Smooth muscle cell of the coronary artery (primary cell): ENCODE measurements around the gene CDK5RAP3. TPM values are rescaled to one million over a fixed set of nuclear protein-coding genes. Genes with fewer than 3 reads are reported as not detected.

ENCODE experiments used
- total RNA-seq: library from RNA; depleted of rRNA; stranded (reverse); fragments of >200 nt; gene quantifications from 2 replicates; pipeline ENCODE4 v1.2.3, GENCODE V29; 2014; ENCODE audit warnings: low replicate concordance

Gene CDK5RAP3, protein sequence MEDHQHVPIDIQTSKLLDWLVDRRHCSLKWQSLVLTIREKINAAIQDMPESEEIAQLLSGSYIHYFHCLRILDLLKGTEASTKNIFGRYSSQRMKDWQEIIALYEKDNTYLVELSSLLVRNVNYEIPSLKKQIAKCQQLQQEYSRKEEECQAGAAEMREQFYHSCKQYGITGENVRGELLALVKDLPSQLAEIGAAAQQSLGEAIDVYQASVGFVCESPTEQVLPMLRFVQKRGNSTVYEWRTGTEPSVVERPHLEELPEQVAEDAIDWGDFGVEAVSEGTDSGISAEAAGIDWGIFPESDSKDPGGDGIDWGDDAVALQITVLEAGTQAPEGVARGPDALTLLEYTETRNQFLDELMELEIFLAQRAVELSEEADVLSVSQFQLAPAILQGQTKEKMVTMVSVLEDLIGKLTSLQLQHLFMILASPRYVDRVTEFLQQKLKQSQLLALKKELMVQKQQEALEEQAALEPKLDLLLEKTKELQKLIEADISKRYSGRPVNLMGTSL
- total RNA-seq, result 83.0 and 117 TPM in 2 replicates

DNA sequence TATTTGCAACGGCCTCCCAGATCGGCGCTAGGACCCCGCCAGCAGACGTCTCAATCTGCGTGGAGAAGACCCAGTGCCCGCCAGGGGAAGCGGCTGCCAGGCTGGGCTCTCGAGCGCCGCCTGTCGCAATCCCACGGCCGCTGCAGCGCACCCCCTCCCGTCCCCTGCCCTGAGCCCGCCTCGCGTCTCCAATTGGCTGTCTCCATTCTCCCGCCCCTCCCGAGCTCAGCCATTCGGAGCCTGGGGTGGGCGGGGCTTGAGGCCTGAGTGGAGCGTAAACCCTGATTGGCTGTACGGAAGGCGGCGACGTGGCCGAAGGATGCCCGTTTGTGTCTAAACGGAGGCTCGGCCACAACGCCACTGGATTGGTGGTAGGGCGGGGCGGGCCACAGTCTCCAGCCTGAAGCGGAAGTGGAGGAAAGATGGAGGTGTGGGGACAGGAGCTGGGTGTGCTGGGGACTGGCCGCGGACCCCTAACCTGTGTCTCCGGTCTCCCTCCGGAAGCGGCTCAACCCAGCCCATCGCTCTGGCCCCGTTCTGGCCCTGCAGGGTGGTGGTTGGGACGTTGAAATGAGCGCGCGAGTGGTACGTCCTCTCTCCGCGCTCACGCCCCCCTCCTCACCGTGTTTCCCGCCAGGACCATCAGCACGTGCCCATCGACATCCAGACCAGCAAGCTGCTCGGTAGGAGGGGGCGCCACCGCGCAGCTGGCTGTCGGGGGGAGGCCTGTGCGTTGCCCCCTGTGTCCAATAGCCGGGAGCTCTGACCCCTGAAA is at the start of gene CDK5RAP3:
Gene CDK5RAP3, plus strand, starts transcription at position 389 of the 775 bp plus-strand sequence. Its CDS starts 34 bp downstream, at position 423.

DNA sequence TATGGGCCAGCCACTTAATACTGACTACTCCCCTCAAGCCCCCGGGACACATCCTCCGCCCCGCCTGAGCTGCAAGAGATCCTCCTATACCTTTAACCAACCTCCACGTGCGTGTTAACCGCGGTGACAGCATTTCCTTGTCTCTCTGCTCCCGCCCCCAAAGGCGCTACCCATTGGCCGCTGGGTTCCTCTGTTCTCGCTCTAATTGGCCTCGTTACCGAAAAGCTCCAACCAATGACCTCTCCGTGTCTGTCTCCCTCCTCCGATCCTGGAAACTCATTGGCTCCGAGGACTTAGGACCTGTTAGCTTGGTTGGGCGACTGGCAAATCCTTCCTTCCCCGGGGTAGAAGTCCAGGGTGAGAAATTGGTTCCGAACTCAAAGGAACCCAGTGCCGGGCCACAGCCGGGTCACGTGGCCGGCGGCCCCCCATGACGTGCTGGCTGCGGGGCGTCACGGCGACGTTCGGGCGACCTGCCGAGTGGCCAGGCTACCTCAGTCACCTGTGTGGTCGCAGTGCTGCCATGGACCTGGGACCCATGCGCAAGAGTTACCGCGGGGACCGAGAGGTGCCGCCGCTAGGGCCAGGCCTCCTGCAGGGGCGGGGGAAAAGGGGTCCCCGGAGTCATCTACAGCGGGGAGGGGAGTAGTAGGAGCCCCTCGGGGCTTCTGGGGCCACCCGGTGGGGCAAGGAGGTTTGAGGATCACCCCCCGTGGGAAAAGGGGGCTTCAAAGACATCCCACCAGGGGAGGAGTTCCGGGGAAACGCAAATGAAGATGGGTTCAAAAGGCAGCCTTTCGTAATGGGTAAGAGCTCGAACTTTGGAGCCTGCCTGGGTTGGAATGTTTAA is 29.4 kb upstream of the CDK5RAP3 start, which contains the start of gene PNPO:
Gene PNPO, plus strand, starts transcription at position 326 of the 850 bp plus-strand sequence. Its CDS starts 105 bp downstream, at position 431.

DNA sequence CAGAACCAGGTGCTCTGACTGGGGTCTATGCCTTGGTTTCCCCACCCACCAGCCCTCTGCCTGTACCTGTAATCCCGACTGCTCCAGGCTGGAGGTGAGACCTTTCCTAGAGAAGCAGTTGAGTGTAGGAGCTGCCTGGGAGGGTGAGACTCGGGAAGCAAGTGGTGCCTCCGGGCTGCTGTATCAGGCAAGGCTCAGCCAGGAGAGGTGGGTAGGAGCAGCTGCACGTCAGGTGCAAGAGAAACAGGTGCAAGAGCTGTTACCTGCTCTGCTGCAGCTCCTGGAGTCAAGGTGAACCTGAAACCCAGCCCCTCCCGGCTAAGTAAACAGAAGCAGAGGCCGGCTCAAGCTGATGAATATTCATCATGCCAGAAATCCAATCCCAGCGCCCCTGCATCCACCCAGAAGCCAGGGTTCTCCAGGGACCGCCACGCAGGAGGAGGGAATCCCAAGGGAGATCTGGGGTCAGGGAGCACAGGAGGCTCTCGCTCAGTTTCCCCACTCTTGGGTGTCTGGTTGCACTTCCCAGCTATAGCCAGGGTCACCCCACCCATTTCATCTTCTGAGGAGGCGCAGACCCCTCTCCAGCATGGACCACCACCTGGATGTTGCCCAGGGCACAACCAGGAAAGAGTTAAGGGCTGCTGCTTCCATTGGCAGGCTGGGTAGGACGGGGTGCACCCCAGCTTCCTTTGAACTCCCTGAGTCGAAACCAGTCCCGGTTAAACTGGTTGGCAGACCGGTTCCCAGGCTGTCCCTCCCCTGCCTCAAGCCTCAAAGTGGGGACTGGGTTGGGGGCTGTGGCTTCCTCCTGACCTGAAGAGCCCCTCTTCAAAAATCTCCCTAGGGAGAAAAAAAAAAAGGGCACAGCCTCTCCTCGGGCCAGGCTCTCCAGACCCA is 13.1 kb upstream of the CDK5RAP3 start, which contains the start of gene PRR15L:
Gene PRR15L, minus strand, starts transcription at position 293 of the 900 bp plus-strand sequence. CDS start 4,649 bp downstream, outside the sequence.

Other genes starting within 250 kb of the CDK5RAP3 start
- not detected in 2 replicates for gene TBX21, start 237.9 kb upstream of the CDK5RAP3 start, total RNA-seq
- 7.3 and 10.1 TPM in 2 replicates for gene OSBPL7, start 149.3 kb upstream of the CDK5RAP3 start, total RNA-seq
- 16.1 and 21.3 TPM in 2 replicates for gene MRPL10, start 139.6 kb upstream of the CDK5RAP3 start, total RNA-seq
- 0.08 TPM in 1 of 2 replicates, not detected in the other for gene LRRC46, start 139.4 kb upstream of the CDK5RAP3 start, total RNA-seq
- gene SCRN2, start 129.8 kb upstream of the CDK5RAP3 start, total RNA-seq, result 44.1 and 47.4 TPM in 2 replicates
- 0.08 and 0.12 TPM in 2 replicates for gene SP6, start 120.0 kb upstream of the CDK5RAP3 start, total RNA-seq
- gene SP2, start 74.9 kb upstream of the CDK5RAP3 start, total RNA-seq, result 0.23 and 0.35 TPM in 2 replicates
- 20.4 and 34.2 TPM in 2 replicates for gene PNPO, start 29.5 kb upstream of the CDK5RAP3 start, total RNA-seq
- not detected in 2 replicates for gene PRR15L, start 13.2 kb upstream of the CDK5RAP3 start, total RNA-seq
- gene COPZ2, start 66.7 kb downstream of the CDK5RAP3 start, total RNA-seq, result 89.7 and 130 TPM in 2 replicates
- gene NFE2L1, start 77.2 kb downstream of the CDK5RAP3 start, total RNA-seq, result 81.2 and 192 TPM in 2 replicates
- 29.3 and 40.2 TPM in 2 replicates for gene CBX1, start 130.4 kb downstream of the CDK5RAP3 start, total RNA-seq
- gene SNX11, start 136.7 kb downstream of the CDK5RAP3 start, total RNA-seq, result 12.8 and 13.1 TPM in 2 replicates